ENCODE results near the gene GLO1.

GLO1 gene

GRCh38 chr6:38658418-38659167 is 44.4 kb downstream of the GLO1 start:
- DNase-seq, result no peak

GRCh38 chr6:38656896-38657295 is 46.0 kb downstream of the GLO1 start:
- DNase-seq, result no peak

GRCh38 chr6:38654263-38654662 is 48.7 kb downstream of the GLO1 start:
- no peak for DNase-seq

GRCh38 chr6:38651121-38651784 is 51.7 kb downstream of the GLO1 start:
- DNase-seq, result no peak

GRCh38 chr6:38650207-38650752 is 52.7 kb downstream of the GLO1 start:
- DNase-seq, result peak; percentile 16

GRCh38 chr6:38649744-38650143 is 53.2 kb downstream of the GLO1 start:
- DNase-seq, result no peak

GRCh38 chr6:38648629-38649028 is 54.3 kb downstream of the GLO1 start:
- DNase-seq, result no peak

DNA sequence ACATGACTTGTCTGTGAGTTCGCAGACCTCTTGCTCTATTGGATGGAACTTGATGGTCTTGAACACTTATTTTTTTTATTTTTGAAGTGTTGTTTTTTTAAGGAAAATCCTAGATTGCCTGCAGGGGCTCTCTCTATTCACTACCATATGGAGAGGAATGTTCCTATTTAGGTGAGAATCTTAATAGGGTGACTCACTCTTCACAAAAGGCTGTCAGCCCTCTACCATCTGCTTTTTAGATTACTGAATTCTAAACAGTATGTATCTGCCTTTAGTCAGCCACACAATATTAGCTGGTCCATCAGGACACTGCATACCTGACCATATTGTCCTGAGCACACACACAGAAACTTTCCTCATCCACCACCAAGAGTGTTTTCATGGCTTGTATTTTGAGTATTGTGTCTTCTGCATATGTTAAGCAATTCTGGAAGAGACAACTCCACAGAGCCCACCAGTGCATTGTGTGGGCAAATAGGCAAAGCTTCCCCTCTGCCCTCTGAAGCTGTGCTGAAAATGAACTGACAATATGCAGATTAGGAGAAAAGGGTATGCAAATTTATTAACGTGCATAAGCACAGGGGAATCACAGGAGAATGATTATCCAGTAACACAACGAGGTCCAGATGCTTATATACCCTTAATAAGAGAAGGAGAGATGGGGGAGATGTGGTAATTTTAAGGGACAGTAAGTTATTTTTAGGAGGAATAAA is 56.6 kb downstream of the GLO1 start:
- DNase-seq, result no peak

DNA sequence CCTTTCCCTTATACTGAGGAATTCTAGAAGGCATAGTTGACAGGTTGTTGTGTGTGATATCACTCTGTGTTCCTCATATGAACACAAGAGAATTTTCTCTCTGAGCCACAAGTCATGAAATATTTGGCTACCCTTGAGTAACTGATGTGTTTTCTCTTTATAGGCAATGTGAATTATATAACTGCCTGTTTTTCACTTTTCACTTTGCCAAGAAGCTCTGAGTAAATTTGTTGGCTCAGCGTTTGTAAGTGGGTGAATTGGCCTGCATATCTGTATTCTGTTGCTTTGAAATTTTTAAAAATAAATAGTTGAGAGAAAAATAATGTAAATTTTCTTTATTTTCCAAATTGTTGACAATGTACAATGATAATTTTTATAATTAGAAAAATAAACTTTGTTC is 58.0 kb downstream of the GLO1 start:
- DNase-seq, result no peak

DNA sequence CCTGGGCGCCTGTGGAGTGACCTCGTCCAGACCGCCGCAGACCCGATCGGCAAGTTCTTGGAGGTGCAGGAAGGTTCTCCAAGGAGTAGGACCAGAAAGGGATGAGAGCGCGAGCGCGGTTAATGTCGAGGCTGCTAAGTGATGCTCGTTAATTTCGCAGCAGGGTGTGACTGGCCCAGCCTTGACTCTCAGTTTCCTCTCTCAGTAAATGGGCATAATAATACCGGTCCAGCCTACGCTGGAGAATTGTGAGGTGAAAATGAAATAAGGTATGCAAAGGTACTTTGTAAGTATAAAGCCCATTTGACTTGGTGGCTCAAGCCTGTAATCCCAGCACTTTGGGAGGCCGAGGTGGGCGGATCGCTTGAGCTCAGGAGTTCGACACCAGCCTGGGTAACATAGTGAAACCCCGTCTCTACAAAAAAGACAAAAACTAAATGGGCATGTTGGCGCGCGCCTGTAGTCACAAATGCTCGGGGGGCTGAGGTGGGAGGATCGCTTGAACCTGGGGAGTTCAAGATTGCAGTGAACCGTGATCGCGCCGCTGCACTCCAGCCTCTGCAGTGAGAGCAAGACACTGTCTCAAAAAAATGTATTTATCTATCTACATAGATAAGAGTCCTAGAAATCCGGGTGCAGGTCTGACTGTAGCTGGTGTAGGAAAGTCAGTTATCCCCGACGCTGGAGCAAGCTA is 62.6 kb downstream of the GLO1 start:
- DNase-seq, result no peak

DNA sequence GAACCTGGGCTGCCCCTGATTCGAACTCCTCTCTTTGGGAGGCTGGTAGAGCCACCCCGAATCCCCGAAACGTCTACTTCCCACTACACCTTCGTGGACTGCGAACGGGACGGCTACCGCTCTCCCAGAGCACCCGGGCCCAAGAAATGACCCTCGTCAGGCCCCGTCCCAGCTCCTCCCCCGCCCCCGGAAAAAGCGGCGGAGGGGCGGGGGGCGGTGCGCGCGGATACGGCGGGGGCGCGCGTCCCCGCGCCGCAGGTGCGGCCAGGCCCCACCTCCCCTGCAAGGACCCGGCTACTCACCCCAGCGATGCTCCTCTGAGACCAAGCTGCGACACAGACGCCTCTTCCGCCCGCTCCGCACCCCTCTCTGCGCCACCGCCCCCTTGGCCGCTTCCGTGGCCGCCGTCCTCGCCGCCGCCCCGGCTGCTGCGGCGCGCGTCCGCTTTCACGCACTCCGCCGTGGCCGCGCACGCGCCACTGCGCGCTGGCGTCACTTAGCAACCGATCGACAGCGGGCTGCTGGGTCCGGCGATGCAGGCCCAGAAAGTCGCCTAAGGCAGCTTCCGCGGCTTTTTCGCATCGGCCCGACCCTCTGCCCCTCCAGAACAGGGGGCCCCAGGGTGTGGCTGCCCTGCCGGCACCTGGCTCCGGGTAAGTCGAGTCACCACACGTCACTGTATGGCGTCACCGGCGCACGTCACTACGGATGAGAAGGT is 63.3 kb downstream of the GLO1 start, which contains the start of gene BTBD9:
Gene BTBD9 (minus strand): TSS at position 432 of the 718 bp plus-strand sequence.
- peak; percentile 79 for DNase-seq

DNA sequence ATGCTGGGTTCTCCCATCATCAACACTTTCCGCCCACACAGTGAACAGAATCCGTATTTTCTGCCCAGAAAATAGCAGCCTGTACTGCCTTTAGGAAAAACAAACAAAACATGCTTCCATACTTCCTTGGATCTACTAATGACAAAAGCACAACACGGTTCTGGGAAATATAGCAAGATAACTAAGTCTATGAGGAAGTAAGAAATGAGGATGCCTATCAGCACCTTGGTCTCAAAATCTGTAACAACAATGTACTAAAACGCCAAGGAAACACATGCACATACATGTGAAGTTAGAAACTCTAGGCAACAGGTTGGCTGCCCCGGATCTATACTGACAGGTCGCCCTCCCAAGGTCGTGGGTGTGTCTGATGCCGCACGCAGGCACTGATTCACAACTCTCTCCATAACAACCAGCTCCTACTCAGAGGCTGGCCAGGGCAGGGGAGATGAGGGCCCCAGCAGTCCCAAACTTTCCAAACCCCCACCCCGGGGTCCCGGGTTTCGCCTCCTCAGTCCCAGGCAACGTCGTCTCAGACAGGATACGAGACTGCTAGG is 63.9 kb downstream of the GLO1 start:
- DNase-seq, result peak; percentile 48

- DNase-seq, result no peak
These were observed 65.2 kb downstream of the GLO1 start for GRCh38 chr6:38637756-38638155.

DNA sequence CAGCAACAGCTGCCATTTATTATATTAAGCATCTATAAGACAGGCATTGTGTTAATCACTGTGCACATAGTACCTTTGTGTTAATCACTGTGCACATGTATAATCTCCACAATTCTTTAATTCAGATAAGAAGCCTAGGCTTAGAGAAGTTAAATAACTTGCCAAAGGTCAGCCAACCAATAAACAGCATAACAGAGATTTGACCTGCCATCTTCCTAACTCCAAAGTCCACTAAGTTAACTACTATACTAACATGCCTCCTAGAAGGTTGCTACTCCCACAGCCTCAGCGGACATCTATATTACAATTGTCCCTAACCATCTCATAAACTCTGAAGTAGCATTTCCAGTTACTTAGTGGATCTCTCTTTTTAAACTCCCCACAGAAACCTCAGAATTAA is 66.9 kb downstream of the GLO1 start:
- DNase-seq, result no peak

- no peak for DNase-seq
These were observed 68.4 kb downstream of the GLO1 start for GRCh38 chr6:38634518-38634917.

DNA sequence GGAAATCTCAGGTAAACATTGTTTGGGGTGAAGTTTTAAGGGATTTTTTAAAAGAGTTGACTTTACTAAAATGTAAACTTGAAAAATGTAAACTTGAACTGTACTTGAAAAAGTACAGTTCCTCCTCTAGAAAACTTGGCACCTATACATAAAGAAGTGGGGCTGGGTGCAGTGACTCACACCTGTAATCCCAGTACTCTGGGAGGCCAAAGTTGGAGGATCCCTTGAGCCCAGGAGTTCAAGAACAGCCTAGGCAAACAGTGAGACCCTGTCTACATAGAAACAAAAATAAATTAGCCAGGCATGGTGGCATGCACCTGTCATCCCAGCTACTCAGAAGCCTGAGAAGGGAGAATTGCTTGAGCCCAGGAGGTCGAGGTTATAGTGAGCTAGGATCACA is 70.5 kb downstream of the GLO1 start:
- DNase-seq, result no peak

- DNase-seq, result no peak
These were observed 71.7 kb downstream of the GLO1 start for GRCh38 chr6:38631186-38631783.

Measured in activated CD4-positive, alpha-beta T cell treated with anti-CD3 and anti-CD28 coated beads, Interleukin-2, amount 50 U/mL, for 16 hours (primary cell).